Stimulated activated CD4-positive, alpha-beta T cell treated with anti-CD3 and anti-CD28 coated beads, Interleukin-15, amount 100 ng/mL, for 24 hours (primary cell): ENCODE measurements around the gene CALML6.

ENCODE experiments used
- DNase-seq: peaks from one replicate; pipeline ENCODE4 v3.0.0-alpha.2; 2020

The CALML6 gene

DNA sequence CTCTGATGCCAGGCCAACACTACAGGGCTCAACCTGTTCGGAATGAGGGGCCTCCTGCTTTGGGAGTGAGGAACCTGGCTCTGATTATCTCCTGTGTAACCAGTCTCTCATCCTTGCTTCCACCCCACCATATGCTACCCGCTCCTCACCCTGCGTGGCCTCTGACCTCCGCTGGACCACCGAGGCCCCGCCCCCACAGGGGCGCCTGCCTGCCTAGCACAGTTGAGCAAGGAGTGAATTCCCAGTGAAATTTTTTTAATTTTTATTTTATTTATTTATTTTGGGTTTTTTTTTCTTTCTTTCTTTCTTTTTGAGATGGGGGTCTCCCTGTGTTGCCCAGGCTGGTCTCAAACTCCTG is 22.3 kb upstream of the CALML6 start:
- no peak for DNase-seq

DNA sequence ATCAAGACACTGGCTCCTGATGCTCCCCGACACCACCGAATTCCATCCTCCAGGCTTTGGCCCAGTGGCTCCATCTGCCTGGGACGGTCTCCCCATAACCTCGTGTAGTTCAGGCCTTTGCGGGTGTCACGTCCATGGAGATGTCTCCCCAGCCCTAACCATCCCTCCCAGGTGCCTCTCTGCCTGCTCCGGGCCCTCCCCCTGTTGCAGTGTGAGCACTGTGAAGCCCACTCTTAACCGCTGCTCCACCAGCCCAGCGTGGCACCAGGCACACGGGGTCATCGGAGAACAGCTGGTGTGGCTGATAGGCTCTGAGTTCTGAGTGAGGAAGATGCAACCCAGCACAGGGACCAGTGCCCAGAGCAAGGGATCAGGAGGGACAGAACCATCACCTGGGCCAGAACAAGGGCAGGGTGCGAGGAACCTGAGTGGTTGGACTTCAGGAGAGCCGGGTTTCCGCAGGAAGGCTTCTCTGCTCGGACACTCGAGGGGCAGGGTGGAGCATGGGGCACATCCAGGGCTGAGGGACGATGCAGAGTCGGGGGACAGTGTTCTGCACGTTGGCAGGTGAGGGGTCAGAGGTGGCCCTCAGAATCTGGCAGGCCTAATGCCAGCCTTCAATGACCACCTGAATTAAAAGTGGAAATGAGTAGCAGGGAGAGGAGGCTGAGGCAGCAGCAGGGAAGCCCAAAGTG is 21.6 kb upstream of the CALML6 start:
- DNase-seq = no peak

DNA sequence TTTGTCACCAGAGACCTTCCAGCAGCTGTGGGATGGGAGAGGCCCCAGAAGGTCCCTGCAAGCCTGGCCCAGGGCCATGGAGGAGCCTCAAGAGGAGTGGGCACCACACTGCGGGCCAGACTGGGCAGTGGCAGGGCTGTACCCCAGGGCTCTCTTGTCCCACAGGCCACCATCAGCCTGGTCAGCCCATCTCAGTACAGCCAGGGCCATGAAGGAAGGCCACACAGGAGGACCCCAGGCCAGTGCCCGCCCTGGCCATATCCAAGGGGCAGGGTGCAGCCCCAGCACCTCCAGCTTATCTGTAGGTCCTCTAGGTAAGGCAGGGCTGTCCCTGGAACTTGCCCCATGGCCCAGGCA is 21.1 kb upstream of the CALML6 start:
- no peak for DNase-seq

DNA sequence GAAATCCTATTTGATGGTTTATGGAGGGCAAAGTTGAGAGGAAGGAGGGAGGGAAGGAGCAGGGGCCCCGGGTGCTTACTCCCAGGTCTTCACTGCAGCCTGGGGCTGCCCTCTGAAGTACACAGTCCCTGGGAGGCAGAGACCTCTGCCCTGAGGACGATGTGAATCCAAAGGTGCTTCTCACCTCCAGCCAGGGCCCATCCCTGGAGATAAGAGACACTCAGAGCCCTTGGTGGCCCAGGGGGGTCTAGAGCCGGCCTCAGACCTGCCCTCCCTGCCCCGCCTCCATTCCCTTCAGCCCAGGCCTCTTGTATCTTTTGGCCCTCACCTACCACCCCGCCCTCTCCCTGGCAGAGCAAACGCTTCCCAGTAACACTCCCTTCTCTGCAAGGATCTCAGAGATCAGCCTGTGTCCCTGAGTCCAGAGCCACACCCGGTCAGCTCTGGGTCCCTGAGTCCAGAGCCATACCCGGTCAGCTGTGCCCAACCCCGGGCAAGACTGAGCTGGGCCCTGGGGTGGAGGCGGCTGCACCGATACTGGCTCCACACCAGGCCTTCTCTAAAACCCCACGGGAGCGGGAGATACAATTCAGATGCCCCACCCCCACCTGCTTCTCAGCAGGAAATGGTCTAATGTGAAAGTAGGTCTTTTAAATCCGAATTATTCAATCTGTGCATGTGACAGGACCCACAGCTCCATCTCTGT is 20.6 kb upstream of the CALML6 start:
- DNase-seq = no peak

DNA sequence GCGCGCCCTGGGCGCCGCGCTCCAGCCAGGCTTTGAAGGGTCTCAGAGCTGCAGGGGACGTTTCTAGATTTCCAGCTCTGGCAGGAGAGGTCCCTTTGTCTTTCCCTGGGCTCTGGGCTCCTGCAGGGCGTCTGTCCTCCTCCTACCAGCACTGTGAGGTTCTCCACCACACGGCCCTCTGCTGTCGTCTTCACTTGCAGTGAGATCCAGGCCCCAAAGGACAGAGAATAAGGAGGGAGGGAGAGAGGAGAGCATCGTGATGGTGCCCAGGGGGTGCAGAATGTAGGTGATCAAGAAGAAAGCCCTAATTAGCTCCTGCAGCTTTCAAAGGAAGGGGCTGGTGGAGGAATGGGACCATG is 20.0 kb upstream of the CALML6 start:
- DNase-seq = no peak

DNA sequence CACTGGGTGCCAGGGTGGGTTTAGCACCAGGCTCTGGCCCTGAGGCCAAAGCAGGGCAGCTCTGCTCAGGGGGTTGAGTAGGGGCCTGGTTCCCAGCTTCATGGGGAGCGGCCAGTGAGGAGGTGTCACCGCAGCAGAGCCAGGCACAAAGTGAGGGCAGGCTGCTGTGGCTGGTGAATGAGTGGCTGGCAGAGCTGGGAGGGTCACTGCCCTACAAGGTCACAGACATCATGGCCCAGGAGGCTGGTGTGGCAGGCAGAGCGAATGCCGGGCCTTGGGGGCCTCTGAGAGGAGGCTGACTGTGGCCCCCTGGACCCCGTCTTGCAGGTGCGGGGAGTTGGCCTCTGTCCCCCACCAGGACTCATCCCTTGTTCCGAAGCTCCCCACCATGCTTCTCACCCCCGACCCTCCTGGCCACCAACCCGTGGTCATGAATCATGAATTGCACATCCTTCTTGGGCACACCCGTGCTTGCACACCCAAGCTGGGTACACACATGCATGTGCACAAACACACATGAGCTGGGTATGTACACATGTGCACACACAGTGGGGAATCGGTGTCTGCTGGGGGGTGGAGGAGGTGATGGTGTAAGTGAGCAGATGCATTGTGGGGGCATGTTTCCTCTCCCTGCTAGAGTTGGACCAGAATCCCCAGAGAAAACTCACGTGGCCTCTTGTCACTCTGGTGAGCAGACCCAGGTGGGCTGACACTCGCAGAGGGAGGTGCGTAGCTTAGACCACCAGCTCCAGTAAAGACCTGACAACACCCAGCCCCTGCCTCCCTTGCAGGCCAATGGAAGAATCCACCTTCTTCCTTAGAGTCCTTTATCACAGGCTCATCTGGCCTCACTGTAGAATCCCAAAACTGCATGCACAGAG is 19.4 kb upstream of the CALML6 start:
- no peak for DNase-seq

DNA sequence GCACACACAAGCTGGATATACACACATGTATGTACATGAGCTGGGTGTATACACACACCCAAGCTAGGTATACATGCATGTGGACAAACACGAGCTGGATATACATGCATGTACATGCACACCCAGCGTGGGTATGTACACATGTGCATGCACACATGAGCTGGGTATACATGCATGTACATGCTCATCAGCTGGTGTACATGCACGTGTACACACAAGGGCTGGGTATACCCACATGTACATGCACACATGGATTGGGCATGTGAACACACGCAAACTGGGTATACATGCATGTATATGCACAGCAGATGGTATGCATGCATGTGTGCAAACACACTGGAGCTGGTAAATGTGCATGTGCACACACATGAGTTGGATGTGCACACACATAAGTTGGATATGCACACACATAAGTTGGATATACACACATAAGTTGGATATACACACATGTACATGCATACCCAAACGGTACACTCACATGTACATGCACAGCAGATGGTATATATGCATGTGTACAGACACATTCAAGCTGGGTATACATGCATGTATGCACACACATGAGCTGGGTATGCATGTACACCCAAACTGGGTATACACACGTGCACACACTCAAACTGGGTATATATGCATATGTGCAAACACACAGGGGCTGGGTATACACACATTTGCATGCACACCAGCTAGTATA is 16.7 kb upstream of the CALML6 start:
- no peak for DNase-seq

DNA sequence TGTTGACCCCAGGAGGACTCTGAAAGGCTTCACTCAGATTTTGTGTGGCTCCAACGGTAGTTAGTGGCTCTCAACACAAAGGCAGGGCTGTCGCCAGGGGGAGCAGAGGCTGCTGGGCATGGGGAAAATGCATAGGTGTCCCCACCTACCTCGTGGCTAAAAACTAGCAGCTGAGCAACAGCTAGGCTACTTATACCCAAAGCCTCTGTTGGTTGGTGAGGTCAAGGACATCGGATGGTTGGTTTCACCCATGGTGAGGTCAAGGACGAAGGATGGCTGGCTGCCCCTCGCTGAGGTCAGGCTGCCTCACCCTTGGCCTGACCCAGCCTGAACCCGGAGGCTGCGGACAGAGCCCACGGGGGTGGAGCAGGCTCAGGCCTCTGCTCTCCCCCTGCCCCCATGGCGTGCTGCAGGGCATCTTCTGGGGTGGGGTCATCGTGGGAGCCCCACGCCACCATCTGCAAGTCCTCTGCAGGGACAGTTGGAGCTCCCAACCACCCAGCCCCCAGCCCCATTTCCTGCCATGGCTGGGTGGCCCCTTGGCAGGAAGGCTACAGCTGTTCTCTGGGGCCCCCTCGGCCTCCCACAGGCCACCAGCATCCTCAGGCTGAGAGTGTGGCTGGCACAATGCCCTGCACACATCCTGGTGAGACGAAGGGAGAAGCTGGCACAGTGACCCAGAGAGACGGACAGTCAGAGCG is 15.6 kb upstream of the CALML6 start:
- no peak for DNase-seq

DNA sequence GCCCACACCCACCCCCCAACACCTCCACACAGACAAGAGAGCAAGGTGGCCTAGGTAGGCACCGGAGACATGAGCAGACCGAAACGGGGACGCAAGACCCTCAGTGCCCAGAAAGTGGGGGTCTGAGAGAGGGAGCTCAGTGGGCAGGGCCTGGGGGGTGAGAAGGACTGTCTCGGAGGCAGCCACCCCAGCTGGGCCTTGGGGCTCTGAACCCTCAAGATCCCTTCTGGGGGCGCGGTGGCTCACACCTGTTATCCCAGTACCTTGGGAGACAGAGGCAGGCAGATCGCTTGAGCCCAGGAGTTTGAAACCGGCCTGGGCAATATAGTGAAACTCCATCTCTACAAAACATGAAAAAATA is 15.1 kb upstream of the CALML6 start:
- DNase-seq = no peak

DNA sequence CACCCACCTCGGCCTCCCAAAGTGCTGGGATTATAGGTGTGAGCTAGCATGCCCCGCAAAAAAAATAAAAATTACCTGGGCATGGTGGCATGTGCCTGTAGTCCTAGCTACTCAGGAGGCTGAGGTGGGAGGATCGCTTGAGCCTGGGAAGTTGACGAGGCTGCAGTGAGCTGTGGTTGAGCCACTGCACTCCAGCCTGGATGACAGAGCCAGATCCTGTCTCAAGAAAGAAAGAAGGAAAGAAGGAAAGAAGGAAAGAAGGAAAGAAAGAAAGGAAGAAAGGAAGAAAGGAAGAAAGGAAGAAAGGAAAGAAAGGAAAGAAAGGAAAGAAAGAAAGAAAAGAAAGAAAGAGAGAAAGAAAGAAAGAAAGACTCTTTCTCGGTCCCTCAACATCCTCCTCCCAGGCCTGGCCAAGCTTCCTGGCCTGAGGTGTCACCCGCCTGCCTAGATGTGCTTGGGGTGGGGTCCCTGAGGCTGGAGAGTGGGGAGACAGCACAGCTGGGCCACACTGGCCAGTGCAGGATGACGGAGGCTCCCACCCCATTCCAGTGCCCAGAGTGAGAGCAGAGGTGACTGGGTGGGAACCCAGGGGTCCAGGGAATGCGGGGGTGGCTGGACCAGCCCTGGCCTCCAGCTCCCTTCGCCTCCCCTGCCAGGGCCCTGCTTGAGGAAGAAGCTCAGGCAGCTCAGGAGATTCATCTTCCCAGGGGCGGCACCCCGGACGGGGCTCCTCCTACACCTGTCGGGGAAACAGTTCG is 14.0 kb upstream of the CALML6 start:
- no peak for DNase-seq

DNA sequence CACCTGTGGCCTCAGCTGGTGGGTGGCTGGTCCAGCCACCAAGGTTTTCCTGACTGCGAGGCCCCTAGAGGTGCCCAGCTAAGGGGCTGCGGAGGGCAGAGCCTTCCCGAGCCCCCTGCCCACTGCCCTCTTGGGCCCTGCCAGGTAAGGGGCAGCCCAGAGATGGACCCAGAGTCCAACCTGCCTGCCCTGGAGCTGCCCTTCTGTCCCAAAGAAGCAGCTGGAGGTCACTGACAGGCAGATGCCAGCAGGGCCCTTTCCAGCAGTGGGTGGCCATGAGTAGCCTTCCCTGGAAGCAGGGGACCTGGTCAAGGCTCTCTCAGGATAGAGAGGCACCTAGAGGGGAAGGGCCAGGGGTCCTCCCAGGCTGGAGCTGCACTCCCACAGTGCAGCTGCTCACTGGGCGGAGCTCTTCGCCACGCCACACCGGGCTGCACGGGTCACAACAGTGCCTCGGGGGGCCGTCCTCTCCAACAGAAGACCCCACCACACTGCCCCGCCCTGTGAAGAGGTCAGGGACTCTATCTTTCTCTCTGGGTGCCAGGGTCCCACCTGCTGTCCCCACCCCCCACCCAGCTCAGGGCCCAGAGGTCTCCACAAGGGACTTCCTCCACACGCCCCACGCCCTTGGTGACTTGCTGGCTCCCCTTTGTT is 13.3 kb upstream of the CALML6 start:
- no peak for DNase-seq

DNA sequence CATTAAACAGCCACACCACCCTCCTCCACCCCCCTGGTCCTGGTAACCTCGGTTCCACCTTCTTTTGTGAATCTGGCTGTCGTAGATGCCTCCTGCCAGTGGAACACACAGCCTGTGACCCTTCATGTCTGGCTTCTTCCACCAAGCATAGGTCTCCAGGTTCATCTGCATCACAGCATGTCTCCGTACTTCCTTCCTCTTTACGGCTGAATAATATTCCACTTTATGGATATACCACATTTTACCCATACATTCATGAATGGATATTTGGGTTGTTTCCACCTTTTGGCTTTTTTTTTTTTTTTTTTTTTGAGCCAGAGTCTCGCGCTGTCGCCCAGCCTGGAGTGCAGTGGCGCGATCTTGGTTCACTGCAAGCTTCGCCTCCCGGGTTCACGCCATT is 11.8 kb upstream of the CALML6 start:
- no peak for DNase-seq

DNA sequence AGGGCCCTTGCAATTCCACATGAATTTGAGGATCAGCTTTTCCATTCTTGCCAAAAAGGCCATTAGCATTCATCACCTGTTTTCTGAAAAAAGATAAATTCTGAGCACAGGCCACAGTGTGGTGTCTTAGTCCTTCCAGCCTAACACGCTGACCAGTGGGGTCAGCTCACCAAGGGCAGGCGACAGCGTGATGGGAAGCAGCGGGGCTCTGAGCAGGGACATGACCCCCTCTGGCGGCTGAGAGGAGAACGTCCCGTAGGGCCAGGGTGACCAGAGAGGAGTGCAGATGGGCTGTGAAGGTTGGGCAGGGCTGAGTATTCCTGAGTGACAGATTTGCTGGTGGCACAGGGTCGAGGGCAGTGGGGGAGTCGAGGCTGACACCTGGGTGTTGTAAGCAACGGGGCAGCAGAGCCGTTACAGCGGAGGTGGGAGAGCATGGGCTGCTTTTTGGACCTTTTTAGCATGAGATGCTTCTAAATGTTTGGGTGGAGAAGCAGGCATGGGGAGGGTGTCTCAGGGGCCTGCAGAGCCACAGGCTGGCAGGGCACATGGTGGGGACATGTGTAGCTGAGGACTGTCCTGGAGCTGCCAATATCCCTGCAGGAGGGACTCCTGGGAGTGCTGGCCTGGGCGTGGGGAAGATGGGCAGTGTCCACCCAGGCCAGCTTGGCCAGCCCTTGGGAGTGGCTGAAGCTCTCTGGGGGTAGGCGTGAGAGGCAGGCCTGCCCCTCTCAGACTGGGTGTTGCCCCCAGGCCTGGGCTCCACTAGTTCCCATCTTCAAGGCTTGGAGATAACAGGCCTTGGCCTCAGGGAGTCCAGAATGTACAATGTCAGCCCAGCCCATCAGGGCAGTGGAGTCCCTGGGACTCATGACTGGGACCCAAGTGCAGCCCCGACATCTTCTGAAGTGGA is 8.6 kb upstream of the CALML6 start:
- DNase-seq = peak; percentile 78

DNA sequence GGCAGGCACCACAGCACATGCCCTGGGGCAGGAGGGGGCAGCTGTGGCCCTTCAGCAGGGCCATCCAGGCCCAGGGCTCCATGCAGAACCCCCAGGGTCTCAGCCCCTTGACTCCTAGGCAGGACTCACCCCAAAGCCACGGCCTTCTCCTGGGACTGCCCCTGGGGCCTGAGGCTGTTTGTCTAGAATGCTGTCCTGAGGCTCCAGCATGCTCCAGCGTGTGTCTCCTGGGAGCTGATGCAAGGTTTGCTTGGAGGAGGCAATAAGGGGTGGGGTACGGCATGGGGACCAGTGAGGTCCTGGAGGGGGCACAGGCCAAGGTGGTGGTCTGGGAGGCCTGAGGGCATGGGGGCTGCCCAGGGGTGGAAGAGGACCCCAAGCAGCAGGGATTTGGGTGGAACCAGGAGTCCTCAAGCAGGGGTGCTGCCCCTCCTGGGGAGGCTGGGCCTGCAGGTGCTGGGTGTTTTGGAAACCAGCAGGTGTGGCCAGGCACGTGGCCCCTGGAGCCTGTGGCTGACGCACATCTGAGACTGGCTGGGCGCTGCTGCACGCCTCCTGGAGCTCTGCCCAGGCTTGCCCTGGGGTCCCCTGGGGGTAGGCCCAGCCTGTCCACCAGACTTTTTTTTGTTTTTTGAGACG is 7.8 kb upstream of the CALML6 start:
- DNase-seq = no peak

DNA sequence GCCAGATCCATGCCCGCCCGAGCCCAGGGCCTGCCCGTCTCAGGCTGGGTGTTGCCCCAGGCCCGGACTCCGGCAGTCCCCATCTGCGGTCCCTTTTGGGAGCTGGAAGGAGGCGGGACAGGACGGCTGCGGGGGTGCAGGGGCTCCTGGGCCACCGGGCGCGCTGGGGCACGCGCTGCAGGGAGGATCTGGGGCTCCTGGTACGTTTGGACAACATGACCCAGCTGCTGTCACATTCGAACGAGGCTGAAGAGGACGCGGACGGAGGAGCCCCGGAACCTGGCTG is 6.6 kb upstream of the CALML6 start:
- DNase-seq = no peak

DNA sequence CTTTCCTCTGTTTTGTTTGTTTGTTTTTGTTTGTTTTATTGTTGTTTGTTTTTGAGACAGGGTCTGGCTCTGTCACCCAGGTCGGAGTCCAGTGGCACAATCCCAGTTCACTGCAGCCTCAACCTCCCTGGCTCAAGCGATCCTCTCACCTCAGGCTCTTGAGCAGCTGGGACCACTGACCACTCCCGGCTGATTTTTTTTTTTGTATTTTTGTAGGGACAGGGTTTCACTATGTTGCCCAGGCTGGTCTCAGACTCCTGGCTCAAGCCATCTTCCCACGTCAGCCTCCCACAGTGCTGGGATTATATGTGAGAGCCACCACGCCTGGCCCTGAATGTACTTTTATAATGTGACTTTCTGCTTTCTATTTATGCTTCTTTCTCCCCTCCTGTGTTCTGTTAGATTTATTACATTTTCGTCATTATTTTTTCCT is 5.0 kb upstream of the CALML6 start:
- no peak for DNase-seq

DNA sequence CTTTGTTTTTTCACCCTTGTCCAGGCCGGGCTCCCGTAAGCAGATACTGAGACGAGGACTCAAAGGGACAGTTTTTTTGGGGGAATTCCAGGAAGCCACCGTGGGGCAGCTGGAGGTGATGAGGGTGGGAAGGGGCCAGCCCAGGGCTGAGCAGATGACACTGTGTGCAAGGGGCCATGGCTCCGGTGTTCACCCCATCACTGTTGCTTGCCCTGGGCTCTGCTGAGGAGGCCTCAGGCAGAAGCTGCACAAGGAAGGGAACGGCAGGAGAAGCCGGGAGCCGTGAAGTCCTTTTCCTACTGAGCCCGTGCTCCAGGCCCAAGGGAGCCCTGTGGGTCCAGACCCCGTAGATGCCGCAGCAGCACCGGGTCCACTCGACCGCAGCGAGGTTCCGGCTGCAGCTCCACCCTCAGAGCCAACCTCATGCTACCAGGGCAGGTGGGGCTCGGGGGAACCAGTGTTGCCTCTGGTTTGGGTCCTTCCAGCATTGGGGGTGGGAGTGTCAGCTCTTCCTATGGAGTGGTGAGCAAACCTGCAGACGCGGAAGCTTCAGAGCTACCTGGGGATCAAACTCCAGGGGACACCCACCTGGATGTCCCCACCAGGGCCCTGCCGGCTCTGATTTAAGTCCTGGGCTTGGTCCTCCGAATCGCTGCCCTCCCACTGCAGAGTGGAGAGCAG is 4.3 kb upstream of the CALML6 start:
- DNase-seq = no peak

DNA sequence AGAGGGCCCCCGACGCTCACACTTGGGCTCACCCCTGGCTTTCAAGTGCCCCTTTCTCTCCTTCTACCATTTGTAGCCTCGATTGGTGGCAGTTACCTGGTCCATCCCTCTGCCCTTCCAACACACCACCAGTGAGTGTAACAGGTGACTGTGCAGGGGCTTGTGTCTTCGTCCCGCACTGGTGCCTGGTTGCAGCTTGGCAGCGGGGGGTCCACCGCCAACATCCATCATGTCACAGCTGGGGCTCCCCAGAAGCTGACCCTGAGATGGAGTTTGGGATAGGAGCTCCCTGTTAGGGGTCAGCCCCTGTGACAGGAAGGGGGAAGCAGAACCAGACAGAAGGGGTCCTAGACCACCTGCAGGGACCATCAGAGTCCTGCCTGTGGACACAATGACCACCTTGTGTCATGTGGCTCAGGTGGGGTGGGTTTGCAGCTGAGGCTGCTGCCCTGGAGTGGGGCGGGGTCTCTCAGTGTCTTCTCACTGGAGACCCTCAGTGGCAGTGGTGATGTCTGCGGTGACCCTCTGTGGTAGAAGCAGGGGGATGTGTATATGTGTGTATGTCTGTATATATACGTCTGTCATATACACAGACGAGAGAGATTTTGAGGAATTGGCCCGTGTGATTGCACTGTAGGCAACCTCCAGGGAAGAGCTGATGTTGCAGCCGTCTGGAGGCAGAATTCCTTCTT is 3.6 kb upstream of the CALML6 start:
- no peak for DNase-seq
